Measurements from ENCODE around the gene SPTLC2. TPM values are rescaled to one million over a fixed set of nuclear protein-coding genes. Genes with fewer than 3 reads are reported as not detected.
A peak's percentile ranks its signal among the peaks of the same experiment; 100 is the strongest.

SPTLC2 gene
- total and polyA plus RNA-seq, 2 of the 13 experiments (the other 11 are each of a cell fraction or from before 2014, with no cell fraction given), result 17.4 to 17.5 TPM

GRCh38 chr14:77459072-77459723, 157.2 kb downstream of the SPTLC2 start (continued):
- no peak for TF ChIP-seq ZMYM3 (CRISPR knock-in tag; IDR thresholded peaks at IDR 0.05)
- TF ChIP-seq ZNF569 (CRISPR knock-in tag; IDR thresholded peaks at IDR 0.05; ENCODE audit: borderline replicate concordance), result no peak
- TF ChIP-seq CEBPG (CRISPR knock-in tag; IDR thresholded peaks at IDR 0.05), result no peak
- TF ChIP-seq MTERF4 (CRISPR knock-in tag; IDR thresholded peaks at IDR 0.05), result no peak
- 0 out of 2 replicates have a peak, but pooled peaks have one; percentile 20 for TF ChIP-seq ZNF607 (CRISPR knock-in tag; IDR thresholded peaks at IDR 0.05; ENCODE audit: borderline replicate concordance)
- no peak for TF ChIP-seq ARID2 (CRISPR knock-in tag; IDR thresholded peaks at IDR 0.05; ENCODE audit: borderline replicate concordance)
- TF ChIP-seq ZNF841 (CRISPR knock-in tag; IDR thresholded peaks at IDR 0.05; ENCODE audit: borderline replicate concordance), result no peak
- TF ChIP-seq TCF12 (IDR thresholded peaks at IDR 0.05), result no peak
- no peak for TF ChIP-seq TCF12 (CRISPR knock-in tag; IDR thresholded peaks at IDR 0.05)
- no peak for TF ChIP-seq SETDB1 (CRISPR knock-in tag; IDR thresholded peaks at IDR 0.05; ENCODE audit: borderline replicate concordance)
- TF ChIP-seq ZNF878 (CRISPR knock-in tag; IDR thresholded peaks at IDR 0.05), result no peak
- TF ChIP-seq ARID3A (IDR thresholded peaks at IDR 0.05; ENCODE audit: low read depth, low read length), result peak; percentile 55
- no peak for TF ChIP-seq ZBTB49 (CRISPR knock-in tag; IDR thresholded peaks at IDR 0.05; ENCODE audit: borderline replicate concordance)
- no peak for TF ChIP-seq ZNF615 (CRISPR knock-in tag; IDR thresholded peaks at IDR 0.05; ENCODE audit: borderline replicate concordance)
- TF ChIP-seq IRF9 (CRISPR knock-in tag; IDR thresholded peaks at IDR 0.05; ENCODE audit: borderline replicate concordance), result no peak
- TF ChIP-seq NR2F1 (CRISPR knock-in tag; IDR thresholded peaks at IDR 0.05), result no peak
- TF ChIP-seq ZNF451 (CRISPR knock-in tag; IDR thresholded peaks at IDR 0.05), result no peak
- peak; percentile 67 for TF ChIP-seq STAG1 (CRISPR knock-in tag; IDR thresholded peaks at IDR 0.05)
- TF ChIP-seq PAX8 (CRISPR knock-in tag; IDR thresholded peaks at IDR 0.05; ENCODE audit: borderline replicate concordance), result no peak
- TF ChIP-seq RBFOX2 (IDR thresholded peaks at IDR 0.05; ENCODE audit: low read depth, low read length), result no peak
- no peak for TF ChIP-seq U2AF2 (IDR thresholded peaks at IDR 0.05; ENCODE audit: low read depth, low read length)
- no peak for TF ChIP-seq CERS6 (CRISPR knock-in tag; IDR thresholded peaks at IDR 0.05)
- TF ChIP-seq ZNF614 (CRISPR knock-in tag; IDR thresholded peaks at IDR 0.05; ENCODE audit: borderline replicate concordance), result no peak
- no peak for TF ChIP-seq FOXO1 (CRISPR knock-in tag; IDR thresholded peaks at IDR 0.05)
